Stimulated activated naive CD4-positive, alpha-beta T cell (primary cell): ENCODE data around the gene SETX.

Experiments used
- DNase-seq, 6 experiments: peaks; one replicate each; lab custom pipeline; 2025; lab: John Stamatoyannopoulos, UW

SETX gene

GRCh38 chr9:132351404-132352045 lies 3.3 kb downstream of the SETX start:
- peak in 1 of 6 experiments; percentile 35 for DNase-seq

GRCh38 chr9:132350861-132351315 lies 3.9 kb downstream of the SETX start:
- peak in 4 of 6 experiments; percentile 7 to 75 (median 57) for DNase-seq

GRCh38 chr9:132348676-132349075 lies 6.1 kb downstream of the SETX start:
- no peak for DNase-seq

GRCh38 chr9:132346177-132346576 lies 8.6 kb downstream of the SETX start:
- no peak for DNase-seq

GRCh38 chr9:132341177-132341840 lies 13.5 kb downstream of the SETX start:
- no peak for DNase-seq

- DNase-seq, result no peak
Observed at GRCh38 chr9:132334364-132334763, 20.4 kb downstream of the SETX start.

- no peak for DNase-seq
Observed at GRCh38 chr9:132333556-132333955, 21.2 kb downstream of the SETX start.

- DNase-seq, result no peak
Observed at GRCh38 chr9:132328580-132328979, 26.2 kb downstream of the SETX start.

- DNase-seq, result no peak
Observed at GRCh38 chr9:132327537-132327936, 27.2 kb downstream of the SETX start.

- DNase-seq, result no peak
Observed at GRCh38 chr9:132324425-132324824, 30.4 kb downstream of the SETX start.

- DNase-seq, result no peak
Observed at GRCh38 chr9:132319421-132320110, 35.2 kb downstream of the SETX start.

- DNase-seq, result no peak
Observed at GRCh38 chr9:132312873-132313272, 41.9 kb downstream of the SETX start.

GRCh38 chr9:132312426-132312825 lies 42.4 kb downstream of the SETX start:
- no peak for DNase-seq

GRCh38 chr9:132311978-132312377 lies 42.8 kb downstream of the SETX start:
- DNase-seq, result no peak

- DNase-seq, result no peak
Observed at GRCh38 chr9:132309056-132309455, 45.7 kb downstream of the SETX start.

GRCh38 chr9:132301521-132301920 lies 53.3 kb downstream of the SETX start:
- DNase-seq, result no peak

- DNase-seq, result no peak
Observed at GRCh38 chr9:132299221-132299620, 55.6 kb downstream of the SETX start.

GRCh38 chr9:132295181-132295580 lies 59.6 kb downstream of the SETX start:
- no peak for DNase-seq

GRCh38 chr9:132293145-132293721 lies 61.6 kb downstream of the SETX start:
- DNase-seq, result peak in 3 of 6 experiments; percentile 1 to 13 (median 5)

- no peak for DNase-seq
Observed at GRCh38 chr9:132288966-132289365, 65.8 kb downstream of the SETX start.

- no peak for DNase-seq
Observed at GRCh38 chr9:132288361-132288760, 66.4 kb downstream of the SETX start.

GRCh38 chr9:132287256-132287760 lies 67.5 kb downstream of the SETX start:
- no peak for DNase-seq
